GM12878 (cell line): ENCODE measurements around the gene MYH9. TPM values are rescaled to one million over a fixed set of nuclear protein-coding genes. Genes with fewer than 3 reads are reported as not detected.

Experiments used
- ATAC-seq: fragments of 200-7000 bp; cut with Tn5 transposase; 3 replicates; pipeline ENCODE4 v1.9.1; 2020; ENCODE audit warnings: mild to moderate bottlenecking, moderate library complexity
- BruUV-seq: library from RNA; stranded (reverse); fragments of 400-500 nt; replicated peaks from 2 replicates; lab custom pipeline; 2021; lab: Mats Ljungman, UMichigan
- CTCF ChIA-PET: fragments of 300-600 bp; sonication (Branson Sonifier 250); formaldehyde crosslinking; extraction: SDS; loops from one replicate; lab custom pipeline; 2021; ENCODE audit warnings: inconsistent platforms; lab: Yijun Ruan, JAX
- POLR2A ChIA-PET: fragments of 350-600 bp; formaldehyde crosslinking; extraction: SDS; loops from one replicate; lab custom pipeline; 2021; ENCODE audit warnings: inconsistent platforms; lab: Charles Lee
- RAD21 ChIA-PET: fragments of 300-600 bp; sonication (Branson Sonifier 250); formaldehyde crosslinking; loops from one replicate; lab custom pipeline; 2023; ENCODE audit warnings: antibody characterized with exemption; ENCODE audit not compliant: unreplicated experiment; lab: Charles Lee
- SMC1A ChIA-PET: fragments of 300-600 bp; sonication (Branson Sonifier 250); formaldehyde crosslinking; loops from one replicate; lab custom pipeline; 2023; ENCODE audit not compliant: unreplicated experiment, uncharacterized antibody; lab: Charles Lee
- DNase-seq: peaks from one replicate; pipeline ENCODE4 v3.0.0-alpha.2; 2011; ENCODE audit warnings: low read depth, low spot score
- FAIRE-seq: peaks from 3 replicates; lab custom pipeline; 2011; peaks lifted over from hg19 to GRCh38; lab: Jason Lieb, UNC
- H2AFZ ChIP-seq: 2 replicates; pipeline ENCODE4 v1.6.0; 2011; ENCODE audit warnings: low read depth, low read length, control low read depth; ENCODE audit not compliant: control insufficient read depth
- H3K27ac ChIP-seq: 2 replicates; pipeline ENCODE4 v1.5.1; 2011; ENCODE audit warnings: control low read depth; ENCODE audit not compliant: control insufficient read depth, insufficient read depth
- H3K27me3 ChIP-seq, 2 experiments: replicated peaks in 1 of 2; 2 replicates each; pipeline versions ENCODE4 v1.6.0 to v1.6.1; 2011; ENCODE audit warnings: low read length in 1 of 2; ENCODE audit not compliant: control insufficient read depth in 2 of 2, insufficient read depth in 2 of 2
- H3K36me3 ChIP-seq, 2 experiments: 2 replicates each; pipeline ENCODE4 v1.5.1; 2011; ENCODE audit warnings: low read length in 1 of 2; ENCODE audit not compliant: control insufficient read depth in 2 of 2, insufficient read depth in 2 of 2
- H3K4me1 ChIP-seq: 2 replicates; pipeline ENCODE4 v1.6.1; 2011; ENCODE audit warnings: mild to moderate bottlenecking, low read length, moderate library complexity, mixed read lengths; ENCODE audit not compliant: control insufficient read depth, insufficient read depth
- H3K4me2 ChIP-seq: 2 replicates; pipeline ENCODE4 v1.6.0; 2011; ENCODE audit warnings: control low read depth; ENCODE audit not compliant: control insufficient read depth, insufficient read depth
- H3K4me3 ChIP-seq: fragments of 200-600 bp; sonication (generic); 2 replicates; pipeline ENCODE4 v1.5.1; 2016
- H3K79me2 ChIP-seq: 2 replicates; pipeline ENCODE4 v1.6.0; 2011; ENCODE audit warnings: low read length; ENCODE audit not compliant: control insufficient read depth, insufficient read depth
- H3K9ac ChIP-seq: 2 replicates; pipeline ENCODE4 v1.8.0; 2011; ENCODE audit warnings: low read length, control low read depth, mixed read lengths; ENCODE audit not compliant: control insufficient read depth, insufficient read depth
- H3K9me3 ChIP-seq: replicated peaks from 3 replicates; pipeline ENCODE4 v1.5.1; 2011; ENCODE audit warnings: mild to moderate bottlenecking, low read length; ENCODE audit not compliant: control insufficient read depth, insufficient read depth
- H4K20me1 ChIP-seq: 2 replicates; pipeline ENCODE4 v1.6.0; 2011; ENCODE audit not compliant: control insufficient read depth, insufficient read depth
- E2F4 ChIP-seq: IDR thresholded peaks from 2 replicates; pipeline ENCODE4 v1.6.1; 2012; ENCODE audit warnings: low read depth, low read length, improper control_type of control experiment
- HSF1 ChIP-seq: fragments of 150-350 bp; IDR thresholded peaks from 2 replicates; pipeline ENCODE4 v1.6.1; 2014; ENCODE audit warnings: mild to moderate bottlenecking, low read depth, low read length
- LARP7 ChIP-seq: fragments of 450-650 bp; IDR thresholded peaks from 2 replicates; pipeline ENCODE4 v1.6.1; 2017; ENCODE audit warnings: mild to moderate bottlenecking
- MLLT1 ChIP-seq: fragments of 450-650 bp; IDR thresholded peaks from 2 replicates; pipeline ENCODE4 v1.6.1; 2016; ENCODE audit warnings: mild to moderate bottlenecking
- MYB ChIP-seq: fragments of 150-350 bp; IDR thresholded peaks from 2 replicates; pipeline ENCODE4 v1.6.1; 2014; ENCODE audit warnings: mild to moderate bottlenecking, low read depth, low read length, borderline replicate concordance
- NFIC ChIP-seq: IDR thresholded peaks from 2 replicates; pipeline ENCODE4 v1.6.1; 2012; ENCODE audit warnings: low read depth, mild to moderate bottlenecking, inconsistent platforms, low read length, moderate library complexity
- NFYA ChIP-seq: IDR thresholded peaks from 2 replicates; pipeline ENCODE4 v1.6.1; 2011; ENCODE audit warnings: low read depth, mild to moderate bottlenecking, low read length, improper control_type of control experiment, borderline replicate concordance
- PBX3 ChIP-seq: IDR thresholded peaks from 2 replicates; pipeline ENCODE4 v1.6.1; 2011; ENCODE audit warnings: mild to moderate bottlenecking, low read depth, low read length, moderate library complexity; ENCODE audit not compliant: insufficient replicate concordance
- SP1 ChIP-seq: IDR thresholded peaks from one replicate; pipeline ENCODE4 v1.6.1; 2011; ENCODE audit warnings: low read depth, low read length
- TCF3 ChIP-seq: IDR thresholded peaks from 2 replicates; pipeline ENCODE4 v1.6.1; 2012; ENCODE audit warnings: low read depth, mild to moderate bottlenecking, low read length, borderline replicate concordance; ENCODE audit not compliant: insufficient read depth
- ZNF592 ChIP-seq: fragments of 450-650 bp; IDR thresholded peaks from 2 replicates; pipeline ENCODE4 v1.6.1; 2017; ENCODE audit warnings: mild to moderate bottlenecking, moderate library complexity
- WGBS: methylation state at CpG from one replicate; pipeline ENCODE4 v1.1.6; 2016; ENCODE audit warnings: low lambda C conversion rate; ENCODE audit not compliant: insufficient replicate concordance, insufficient coverage; ENCODE audit errors: missing lambda C conversion rate; 5-methylcytosine and 5-hydroxymethylcytosine counted together
- in situ Hi-C: fragments of 300-500 bp; cut with MboI; formaldehyde crosslinking; loops from 9 replicates; pipeline ENCODE4 v1.14.3; 2018; ENCODE audit warnings: mixed read lengths
- intact Hi-C: fragments of 100-400 bp; cut with micrococcal nuclease; formaldehyde crosslinking; loops from one replicate; pipeline ENCODE4 v1.14.2; 2022; ENCODE audit not compliant: unreplicated experiment
- polyA plus RNA-seq, 11 experiments: library from polyadenylated mRNA; depleted of rRNA in 4 of 11; unstranded in 6 of 11; stranded (reverse) in 5 of 11; fragments of >200 nt; fragmentation: Nextera tagmentation in 4 of 11; fragmentation: Illumina TruSeq in 1 of 11; extraction: Ambion mirVana in 4 of 11; extraction: Trizol in 1 of 11; gene quantifications; 1 replicate in 1 of 11; 2 replicates in 10 of 11; pipeline versions ENCODE4 v1.2.1 to v1.2.3, GENCODE V29; 2011 to 2016; ENCODE audit warnings: inconsistent platforms in 2 of 11, missing spikeins in 2 of 11, low read depth in 1 of 11
- total RNA-seq, 4 experiments: library from RNA; depleted of rRNA in 3 of 4; stranded (reverse); fragments of >200 nt in 3 of 4; fragmentation: Illumina TruSeq in 1 of 4; extraction: Trizol in 1 of 4; gene quantifications; 2 replicates each; pipeline versions ENCODE4 v1.2.1 to v1.2.3, GENCODE V29; 2013 to 2021

The MYH9 gene
- total and polyA plus RNA-seq, 10 of the 15 experiments (the other 5 are each of a cell fraction or from before 2014, with no cell fraction given): 5.1 to 525 (median 145) TPM

GRCh38 chr22:36386900-36387708, 663 bp downstream of the MYH9 start:
- no peak for DNase-seq
- ChIA-PET RAD21 (interaction anchor here (0.8 to 4.4 kb wide), 11 partner anchors 10 to 83 kb away, joined by 3 to 40 read pairs (median 6); no protein-coding TSS in a partner anchor), CTCF (interaction anchor here (0.9 to 1.6 kb wide), 4 partner anchors 10 to 99 kb away, joined by 3 to 5 read pairs (median 4); no protein-coding TSS in a partner anchor), SMC1A (interaction anchor here (0.8 to 2.0 kb wide), 8 partner anchors 8 to 67 kb away, joined by 3 to 10 read pairs (median 4); no protein-coding TSS in a partner anchor), POLR2A (interaction anchor here (0.8 to 5.6 kb wide), 13 partner anchors 8 to 65 kb away, joined by 3 to 53 read pairs (median 5); no protein-coding TSS in a partner anchor)
- no peak for FAIRE-seq
- no peak overlapping the region for H2AFZ ChIP-seq
- H3K79me2 ChIP-seq: peaks cover 53% of the 10 kb centered on the region
- in situ Hi-C loops (no loop called here), intact Hi-C loops (loop anchor here (1.0 to 5.0 kb wide), 3 partner anchors 56 to 85 kb away; no protein-coding TSS in a partner anchor)
- no TSS peak for BruUV-seq
- ATAC-seq: peak; percentile 42
- no peaks in the 10 kb centered on the region for H3K27me3 ChIP-seq
- H3K4me3 ChIP-seq: peak overlapping the region; percentile 74
- WGBS: under 1% methylated on average over 74 of the region's 91 CpGs
- no peaks in the 10 kb centered on the region for H3K9me3 ChIP-seq
- peak overlapping the region; percentile 88 for H3K4me2 ChIP-seq
- H3K27ac ChIP-seq: peak overlapping the region; percentile 88
- no peaks in the 10 kb centered on the region for H4K20me1 ChIP-seq
- no peaks in the 10 kb centered on the region; a peak in 1 of 4 replicates for H3K36me3 ChIP-seq
- H3K4me1 ChIP-seq: peaks cover 11% of the 10 kb centered on the region
- H3K9ac ChIP-seq: peak overlapping the region; percentile 78
- TF ChIP-seq SP1 (no peak), MLLT1 (peak; percentile 79), ZNF592 (0 out of 2 replicates have a peak, but pooled peaks have one; percentile 20), LARP7 (0 out of 2 replicates have a peak, but pooled peaks have one; percentile 14), NFYA (no peak), E2F4 (no peak), TCF3 (no peak), PBX3 (no peak), HSF1 (no peak), MYB (no peak), NFIC (no peak)
